ENCODE measurements around the gene EIF2B2. TPM values are rescaled to one million over a fixed set of nuclear protein-coding genes. Genes with fewer than 3 reads are reported as not detected.

The EIF2B2 gene
- total and polyA plus RNA-seq, 10 of the 15 experiments (the other 5 are each of a cell fraction or from before 2014, with no cell fraction given) = 17.4 to 168 (median 65.5) TPM

- TF ChIP-seq YY1 (IDR thresholded peaks at IDR 0.05; ENCODE audit: low read depth, low read length) = no peak
- TF ChIP-seq CHD1 (IDR thresholded peaks at IDR 0.05; ENCODE audit: low read depth, low read length) = no peak
- TF ChIP-seq POLR2AphosphoS5 (IDR thresholded peaks at IDR 0.05; ENCODE audit: low read length) = no peak
- no peak for TF ChIP-seq NBN (IDR thresholded peaks at IDR 0.05)
Observed at GRCh38 chr14:75003250-75004027, 718 bp downstream of the EIF2B2 start (continued).

- FAIRE-seq (no peak), ATAC-seq (no peak), DNase-seq (ENCODE audit: low read depth, low spot score) (no peak)
- no peaks in the 10 kb centered on the region; the same call in 2 of the 3 replicates for H3K9me3 ChIP-seq (replicated peaks; ENCODE audit: control insufficient read depth, insufficient read depth, low read length)
- H3K4me3 ChIP-seq = no peak overlapping the region
- TSS peak; percentile 16 for BruUV-seq (replicated peaks)
- no peaks in the 10 kb centered on the region for H4K20me1 ChIP-seq (ENCODE audit: control insufficient read depth, insufficient read depth)
- POLR2A ChIA-PET = interaction anchor here (0.6 to 1.0 kb wide), 2 partner anchors 35 to 50 kb away, joined by 3 to 4 read pairs; no protein-coding TSS in a partner anchor
- intact Hi-C loops (cut with micrococcal nuclease; ENCODE audit: unreplicated experiment) = no loop called here
- no peaks in the 10 kb centered on the region for H3K27me3 ChIP-seq (replicated peaks in 1 of 2; ENCODE audit: control insufficient read depth in 2 of 2, insufficient read depth in 2 of 2, low read length in 1 of 2)
- no peak overlapping the region for H3K4me2 ChIP-seq (ENCODE audit: control insufficient read depth, insufficient read depth)
- SMC1A ChIA-PET (ENCODE audit: uncharacterized antibody, unreplicated experiment) = no interaction called here
- no peak overlapping the region for H3K9ac ChIP-seq (ENCODE audit: control insufficient read depth, insufficient read depth, low read length)
- peaks cover 17% of the 10 kb centered on the region for H3K79me2 ChIP-seq (ENCODE audit: control insufficient read depth, insufficient read depth, low read length)
- H3K4me1 ChIP-seq (ENCODE audit: control insufficient read depth, insufficient read depth, low read length) = peaks cover 4% of the 10 kb centered on the region
- 98% methylated on average over 3 of the region's 3 CpGs for WGBS (ENCODE audit: insufficient coverage, insufficient replicate concordance, low lambda C conversion rate, missing lambda C conversion rate)
- in situ Hi-C loops (cut with MboI) = no loop called here
- H3K27ac ChIP-seq (ENCODE audit: control insufficient read depth, insufficient read depth) = no peak overlapping the region
- RAD21 ChIA-PET (ENCODE audit: unreplicated experiment) = interaction anchor here (0.7 kb wide), 1 partner anchor 44 kb away, joined by 3 read pairs; no protein-coding TSS in a partner anchor
- CTCF ChIA-PET = interaction anchor here (1.3 kb wide), 1 partner anchor 42 kb away, joined by 4 read pairs; no protein-coding TSS in a partner anchor
- H3K36me3 ChIP-seq (ENCODE audit: control insufficient read depth in 2 of 2, insufficient read depth in 2 of 2, low read length in 1 of 2) = peaks cover 8 to 23% of the 10 kb centered on the region in 2 experiments
- H2AFZ ChIP-seq (ENCODE audit: control insufficient read depth, low read depth, low read length) = no peak overlapping the region
- TF ChIP-seq MXI1 (IDR thresholded peaks at IDR 0.05; ENCODE audit: low read depth, low read length) (no peak), NFYA (IDR thresholded peaks at IDR 0.05; ENCODE audit: borderline replicate concordance, low read depth, low read length) (no peak), SIX5 (IDR thresholded peaks at IDR 0.05; ENCODE audit: low read depth, low read length, severe bottlenecking) (no peak), RCOR1 (conservative IDR thresholded peaks at IDR 0.05; ENCODE audit: low read depth, low read length) (no peak), BRCA1 (IDR thresholded peaks at IDR 0.05; ENCODE audit: low read depth, low read length) (no peak), MEF2B (IDR thresholded peaks at IDR 0.05; ENCODE audit: partially characterized antibody, poor library complexity, severe bottlenecking) (no peak), HCFC1 (IDR thresholded peaks at IDR 0.05; ENCODE audit: low read length) (no peak), STAT1 (conservative IDR thresholded peaks at IDR 0.05) (no peak), MYC (IDR thresholded peaks at IDR 0.05; ENCODE audit: insufficient read depth, insufficient read length, insufficient replicate concordance, low read length, severe bottlenecking) (no peak), IRF4 (IDR thresholded peaks at IDR 0.05; ENCODE audit: low read depth, low read length) (no peak), KDM1A (IDR thresholded peaks at IDR 0.05; ENCODE audit: borderline replicate concordance) (no peak), CTCF (IDR thresholded peaks at IDR 0.05 in 2 of 3, conservative IDR thresholded peaks at IDR 0.05 in 1 of 3; ENCODE audit: control insufficient read depth in 2 of 3, extremely low read depth in 1 of 3, insufficient read depth in 1 of 3, low read depth in 3 of 3, low read length in 3 of 3) (no peak)
- TF ChIP-seq, protein P1, sequence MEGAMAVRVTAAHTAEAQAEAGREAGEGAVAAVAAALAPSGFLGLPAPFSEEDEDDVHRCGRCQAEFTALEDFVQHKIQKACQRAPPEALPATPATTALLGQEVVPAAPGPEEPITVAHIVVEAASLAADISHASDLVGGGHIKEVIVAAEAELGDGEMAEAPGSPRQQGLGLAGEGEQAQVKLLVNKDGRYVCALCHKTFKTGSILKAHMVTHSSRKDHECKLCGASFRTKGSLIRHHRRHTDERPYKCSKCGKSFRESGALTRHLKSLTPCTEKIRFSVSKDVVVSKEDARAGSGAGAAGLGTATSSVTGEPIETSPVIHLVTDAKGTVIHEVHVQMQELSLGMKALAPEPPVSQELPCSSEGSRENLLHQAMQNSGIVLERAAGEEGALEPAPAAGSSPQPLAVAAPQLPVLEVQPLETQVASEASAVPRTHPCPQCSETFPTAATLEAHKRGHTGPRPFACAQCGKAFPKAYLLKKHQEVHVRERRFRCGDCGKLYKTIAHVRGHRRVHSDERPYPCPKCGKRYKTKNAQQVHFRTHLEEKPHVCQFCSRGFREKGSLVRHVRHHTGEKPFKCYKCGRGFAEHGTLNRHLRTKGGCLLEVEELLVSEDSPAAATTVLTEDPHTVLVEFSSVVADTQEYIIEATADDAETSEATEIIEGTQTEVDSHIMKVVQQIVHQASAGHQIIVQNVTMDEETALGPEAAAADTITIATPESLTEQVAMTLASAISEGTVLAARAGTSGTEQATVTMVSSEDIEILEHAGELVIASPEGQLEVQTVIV (IDR thresholded peaks at IDR 0.05; ENCODE audit: borderline replicate concordance, partially characterized antibody) = no peak
- TF ChIP-seq, protein P2, sequence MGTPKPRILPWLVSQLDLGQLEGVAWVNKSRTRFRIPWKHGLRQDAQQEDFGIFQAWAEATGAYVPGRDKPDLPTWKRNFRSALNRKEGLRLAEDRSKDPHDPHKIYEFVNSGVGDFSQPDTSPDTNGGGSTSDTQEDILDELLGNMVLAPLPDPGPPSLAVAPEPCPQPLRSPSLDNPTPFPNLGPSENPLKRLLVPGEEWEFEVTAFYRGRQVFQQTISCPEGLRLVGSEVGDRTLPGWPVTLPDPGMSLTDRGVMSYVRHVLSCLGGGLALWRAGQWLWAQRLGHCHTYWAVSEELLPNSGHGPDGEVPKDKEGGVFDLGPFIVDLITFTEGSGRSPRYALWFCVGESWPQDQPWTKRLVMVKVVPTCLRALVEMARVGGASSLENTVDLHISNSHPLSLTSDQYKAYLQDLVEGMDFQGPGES (IDR thresholded peaks at IDR 0.05) = no peak
Observed at GRCh38 chr14:75005357-75005756, 2.6 kb downstream of the EIF2B2 start.

Measured in GM12878 (cell line).